Measurements from ENCODE around the gene CLDN6. TPM values are rescaled to one million over a fixed set of nuclear protein-coding genes. Genes with fewer than 3 reads are reported as not detected.

CLDN6 gene
- total and polyA plus RNA-seq, 9 of the 15 experiments (the other 6 are each of a cell fraction or from before 2014, with no cell fraction given): 0.22 to 0.75 (median 0.38) TPM; not detected in 3

DNA sequence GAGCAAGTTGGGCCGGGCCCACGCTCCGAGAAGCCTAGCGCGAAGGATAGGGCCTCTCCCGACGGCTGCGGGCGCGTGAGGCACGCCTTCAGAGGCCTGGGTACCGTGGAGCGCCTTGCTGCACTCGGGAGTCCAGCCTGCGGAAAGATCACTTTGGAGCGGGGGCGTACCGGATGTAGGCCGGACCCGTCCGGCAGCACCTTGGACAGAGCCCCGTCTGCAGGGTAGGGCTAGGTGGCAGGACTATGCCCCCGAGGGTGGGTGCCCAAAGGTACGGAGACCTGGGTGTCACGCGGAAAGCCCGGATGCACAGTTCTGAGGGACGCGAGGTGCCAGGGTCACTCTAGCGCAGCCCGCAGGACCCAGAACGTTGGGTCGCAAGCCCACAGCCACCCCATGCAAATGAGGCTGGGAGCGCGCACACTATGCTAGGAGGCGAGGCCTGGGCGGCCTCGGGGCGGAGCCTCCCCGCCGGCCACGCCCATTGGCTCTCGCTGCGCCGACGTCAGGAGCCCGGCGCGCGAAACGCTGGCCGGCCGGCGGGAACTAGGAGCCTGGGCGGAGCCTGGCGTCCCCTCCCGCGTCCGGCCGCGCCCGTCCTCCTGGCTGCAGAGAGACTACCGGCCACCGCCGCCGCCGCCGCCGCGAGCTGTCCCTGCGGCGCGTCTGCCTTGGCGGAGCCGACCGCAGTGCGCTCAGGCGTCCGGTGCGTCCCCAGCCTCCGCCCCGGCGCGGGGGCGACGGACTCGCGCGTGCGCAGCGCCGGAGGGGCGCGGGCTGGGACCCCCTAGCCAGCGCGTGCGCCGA lies 49.0 kb downstream of the CLDN6 start, which contains the start of gene PAQR4 (continued):
- TF ChIP-seq POLR2AphosphoS2 (IDR thresholded peaks at IDR 0.05; ENCODE audit: low read length) (no peak), ZNF778 (CRISPR knock-in tag; IDR thresholded peaks at IDR 0.05) (no peak), IFI16 (CRISPR knock-in tag; IDR thresholded peaks at IDR 0.05) (no peak), ZFP36 (IDR thresholded peaks at IDR 0.05; ENCODE audit: low read depth, low read length, partially characterized antibody) (no peak), ZNF785 (CRISPR knock-in tag; IDR thresholded peaks at IDR 0.05) (no peak), POLR2A (conservative IDR thresholded peaks at IDR 0.05) (peak; percentile 70), ZNF347 (CRISPR knock-in tag; IDR thresholded peaks at IDR 0.05; ENCODE audit: low read depth) (no peak), ZNF583 (CRISPR knock-in tag; IDR thresholded peaks at IDR 0.05) (no peak; the same call in 1 of the 2 replicates), ATF1 (CRISPR knock-in tag; IDR thresholded peaks at IDR 0.05) (no peak; the same call in 1 of the 2 replicates), ATF1 (tag; IDR thresholded peaks at IDR 0.05) (peak; percentile 91), CBFA2T3 (IDR thresholded peaks at IDR 0.05) (no peak), RBFOX2 (IDR thresholded peaks at IDR 0.05; ENCODE audit: low read depth, low read length) (peak; percentile 66), NBN (IDR thresholded peaks at IDR 0.05; ENCODE audit: low read depth) (0 out of 2 replicates have a peak, but pooled peaks have one; percentile 57), MAZ (CRISPR knock-in tag; conservative IDR thresholded peaks at IDR 0.05 in 1 of 2, IDR thresholded peaks at IDR 0.05 in 1 of 2) (peak; percentile 85 to 97), RBM17 (IDR thresholded peaks at IDR 0.05; ENCODE audit: borderline replicate concordance, low read depth, low read length) (no peak), HIVEP1 (CRISPR knock-in tag; IDR thresholded peaks at IDR 0.05) (peak; percentile 67; the same call in 1 of the 2 replicates)
- TF ChIP-seq, protein P1, sequence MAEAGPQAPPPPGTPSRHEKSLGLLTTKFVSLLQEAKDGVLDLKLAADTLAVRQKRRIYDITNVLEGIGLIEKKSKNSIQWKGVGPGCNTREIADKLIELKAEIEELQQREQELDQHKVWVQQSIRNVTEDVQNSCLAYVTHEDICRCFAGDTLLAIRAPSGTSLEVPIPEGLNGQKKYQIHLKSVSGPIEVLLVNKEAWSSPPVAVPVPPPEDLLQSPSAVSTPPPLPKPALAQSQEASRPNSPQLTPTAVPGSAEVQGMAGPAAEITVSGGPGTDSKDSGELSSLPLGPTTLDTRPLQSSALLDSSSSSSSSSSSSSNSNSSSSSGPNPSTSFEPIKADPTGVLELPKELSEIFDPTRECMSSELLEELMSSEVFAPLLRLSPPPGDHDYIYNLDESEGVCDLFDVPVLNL (CRISPR knock-in tag; IDR thresholded peaks at IDR 0.05; ENCODE audit: low read depth): peak; percentile 85
- TF ChIP-seq, protein P2, sequence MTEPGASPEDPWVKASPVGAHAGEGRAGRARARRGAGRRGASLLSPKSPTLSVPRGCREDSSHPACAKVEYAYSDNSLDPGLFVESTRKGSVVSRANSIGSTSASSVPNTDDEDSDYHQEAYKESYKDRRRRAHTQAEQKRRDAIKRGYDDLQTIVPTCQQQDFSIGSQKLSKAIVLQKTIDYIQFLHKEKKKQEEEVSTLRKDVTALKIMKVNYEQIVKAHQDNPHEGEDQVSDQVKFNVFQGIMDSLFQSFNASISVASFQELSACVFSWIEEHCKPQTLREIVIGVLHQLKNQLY (CRISPR knock-in tag; conservative IDR thresholded peaks at IDR 0.05): 0 out of 4 replicates have a peak, but pooled peaks of 1 of the 2 experiments have one; percentile 81
- TF ChIP-seq, protein P3, sequence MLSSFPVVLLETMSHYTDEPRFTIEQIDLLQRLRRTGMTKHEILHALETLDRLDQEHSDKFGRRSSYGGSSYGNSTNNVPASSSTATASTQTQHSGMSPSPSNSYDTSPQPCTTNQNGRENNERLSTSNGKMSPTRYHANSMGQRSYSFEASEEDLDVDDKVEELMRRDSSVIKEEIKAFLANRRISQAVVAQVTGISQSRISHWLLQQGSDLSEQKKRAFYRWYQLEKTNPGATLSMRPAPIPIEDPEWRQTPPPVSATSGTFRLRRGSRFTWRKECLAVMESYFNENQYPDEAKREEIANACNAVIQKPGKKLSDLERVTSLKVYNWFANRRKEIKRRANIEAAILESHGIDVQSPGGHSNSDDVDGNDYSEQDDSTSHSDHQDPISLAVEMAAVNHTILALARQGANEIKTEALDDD (IDR thresholded peaks at IDR 0.05): no peak
- TF ChIP-seq, protein P4, sequence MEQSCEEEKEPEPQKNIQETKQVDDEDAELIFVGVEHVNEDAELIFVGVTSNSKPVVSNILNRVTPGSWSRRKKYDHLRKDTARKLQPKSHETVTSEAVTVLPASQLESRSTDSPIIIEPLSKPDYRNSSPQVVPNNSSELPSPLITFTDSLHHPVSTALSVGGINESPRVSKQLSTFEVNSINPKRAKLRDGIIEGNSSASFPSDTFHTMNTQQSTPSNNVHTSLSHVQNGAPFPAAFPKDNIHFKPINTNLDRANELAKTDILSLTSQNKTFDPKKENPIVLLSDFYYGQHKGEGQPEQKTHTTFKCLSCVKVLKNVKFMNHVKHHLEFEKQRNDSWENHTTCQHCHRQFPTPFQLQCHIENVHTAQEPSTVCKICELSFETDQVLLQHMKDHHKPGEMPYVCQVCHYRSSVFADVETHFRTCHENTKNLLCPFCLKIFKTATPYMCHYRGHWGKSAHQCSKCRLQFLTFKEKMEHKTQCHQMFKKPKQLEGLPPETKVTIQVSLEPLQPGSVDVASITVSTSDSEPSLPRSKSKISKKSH (CRISPR knock-in tag; IDR thresholded peaks at IDR 0.05): no peak
- TF ChIP-seq, protein P5, sequence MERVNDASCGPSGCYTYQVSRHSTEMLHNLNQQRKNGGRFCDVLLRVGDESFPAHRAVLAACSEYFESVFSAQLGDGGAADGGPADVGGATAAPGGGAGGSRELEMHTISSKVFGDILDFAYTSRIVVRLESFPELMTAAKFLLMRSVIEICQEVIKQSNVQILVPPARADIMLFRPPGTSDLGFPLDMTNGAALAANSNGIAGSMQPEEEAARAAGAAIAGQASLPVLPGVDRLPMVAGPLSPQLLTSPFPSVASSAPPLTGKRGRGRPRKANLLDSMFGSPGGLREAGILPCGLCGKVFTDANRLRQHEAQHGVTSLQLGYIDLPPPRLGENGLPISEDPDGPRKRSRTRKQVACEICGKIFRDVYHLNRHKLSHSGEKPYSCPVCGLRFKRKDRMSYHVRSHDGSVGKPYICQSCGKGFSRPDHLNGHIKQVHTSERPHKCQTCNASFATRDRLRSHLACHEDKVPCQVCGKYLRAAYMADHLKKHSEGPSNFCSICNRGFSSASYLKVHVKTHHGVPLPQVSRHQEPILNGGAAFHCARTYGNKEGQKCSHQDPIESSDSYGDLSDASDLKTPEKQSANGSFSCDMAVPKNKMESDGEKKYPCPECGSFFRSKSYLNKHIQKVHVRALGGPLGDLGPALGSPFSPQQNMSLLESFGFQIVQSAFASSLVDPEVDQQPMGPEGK (CRISPR knock-in tag; IDR thresholded peaks at IDR 0.05; ENCODE audit: borderline replicate concordance): no peak
- TF ChIP-seq, protein P6, sequence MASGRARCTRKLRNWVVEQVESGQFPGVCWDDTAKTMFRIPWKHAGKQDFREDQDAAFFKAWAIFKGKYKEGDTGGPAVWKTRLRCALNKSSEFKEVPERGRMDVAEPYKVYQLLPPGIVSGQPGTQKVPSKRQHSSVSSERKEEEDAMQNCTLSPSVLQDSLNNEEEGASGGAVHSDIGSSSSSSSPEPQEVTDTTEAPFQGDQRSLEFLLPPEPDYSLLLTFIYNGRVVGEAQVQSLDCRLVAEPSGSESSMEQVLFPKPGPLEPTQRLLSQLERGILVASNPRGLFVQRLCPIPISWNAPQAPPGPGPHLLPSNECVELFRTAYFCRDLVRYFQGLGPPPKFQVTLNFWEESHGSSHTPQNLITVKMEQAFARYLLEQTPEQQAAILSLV (tag; IDR thresholded peaks at IDR 0.05): no peak

Measured in K562 (cell line).